ENCODE results near the gene FBXL12.

DNA sequence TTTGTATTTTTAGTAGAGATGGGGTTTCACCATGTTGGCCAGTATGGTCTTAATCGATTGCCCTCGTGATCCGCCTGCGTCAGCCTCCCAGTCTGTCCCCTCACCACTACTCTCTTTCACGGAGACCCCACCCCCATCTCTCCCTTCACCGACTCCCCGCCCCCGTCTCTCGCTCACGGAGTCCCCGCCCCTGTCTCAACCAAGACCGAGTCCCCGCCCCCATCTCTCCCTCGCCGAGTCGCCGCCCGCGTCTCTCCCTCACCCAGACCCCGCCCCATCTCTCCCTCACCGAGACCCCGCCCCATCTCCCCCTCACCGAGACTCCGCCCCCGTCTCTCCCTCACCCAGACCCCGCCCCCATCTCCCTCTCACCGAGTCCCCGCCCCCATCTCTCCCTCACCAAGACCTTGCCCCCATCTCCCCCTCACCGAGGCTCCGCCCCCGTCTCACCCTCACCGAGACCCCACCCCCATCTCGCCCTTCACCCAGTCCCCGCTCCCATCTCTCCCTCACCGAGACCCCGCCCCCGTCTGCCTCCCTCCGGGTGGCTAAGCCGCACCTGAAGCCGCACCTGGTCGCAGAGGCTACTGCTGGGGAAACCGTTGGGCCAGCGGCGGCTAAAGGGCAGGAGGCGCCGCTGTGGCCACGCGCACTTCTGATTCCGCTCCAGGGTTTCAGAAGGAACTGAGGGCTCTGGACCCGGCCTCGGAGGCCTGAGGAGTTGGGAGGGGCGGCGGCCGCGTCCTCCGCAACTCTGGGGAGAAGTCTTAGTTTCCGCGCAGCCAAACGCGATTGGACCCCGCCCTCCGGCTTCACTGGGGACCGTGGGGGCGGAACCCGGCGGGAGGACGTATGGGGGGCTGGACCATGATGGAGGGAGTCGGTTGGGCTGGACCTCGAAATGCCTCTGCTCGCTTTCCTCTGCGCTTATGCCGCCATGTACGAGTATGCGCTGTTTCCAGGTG lies 33.2 kb downstream of the FBXL12 start:
- TF ChIP-seq, protein P1, sequence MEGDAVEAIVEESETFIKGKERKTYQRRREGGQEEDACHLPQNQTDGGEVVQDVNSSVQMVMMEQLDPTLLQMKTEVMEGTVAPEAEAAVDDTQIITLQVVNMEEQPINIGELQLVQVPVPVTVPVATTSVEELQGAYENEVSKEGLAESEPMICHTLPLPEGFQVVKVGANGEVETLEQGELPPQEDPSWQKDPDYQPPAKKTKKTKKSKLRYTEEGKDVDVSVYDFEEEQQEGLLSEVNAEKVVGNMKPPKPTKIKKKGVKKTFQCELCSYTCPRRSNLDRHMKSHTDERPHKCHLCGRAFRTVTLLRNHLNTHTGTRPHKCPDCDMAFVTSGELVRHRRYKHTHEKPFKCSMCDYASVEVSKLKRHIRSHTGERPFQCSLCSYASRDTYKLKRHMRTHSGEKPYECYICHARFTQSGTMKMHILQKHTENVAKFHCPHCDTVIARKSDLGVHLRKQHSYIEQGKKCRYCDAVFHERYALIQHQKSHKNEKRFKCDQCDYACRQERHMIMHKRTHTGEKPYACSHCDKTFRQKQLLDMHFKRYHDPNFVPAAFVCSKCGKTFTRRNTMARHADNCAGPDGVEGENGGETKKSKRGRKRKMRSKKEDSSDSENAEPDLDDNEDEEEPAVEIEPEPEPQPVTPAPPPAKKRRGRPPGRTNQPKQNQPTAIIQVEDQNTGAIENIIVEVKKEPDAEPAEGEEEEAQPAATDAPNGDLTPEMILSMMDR (IDR thresholded peaks at IDR 0.05) = no peak
- TF ChIP-seq EP300 (IDR thresholded peaks at IDR 0.05) = no peak

Measured in esophagus muscularis mucosa (tissue), 3 donors.